ENCODE results near the gene PAQR8. TPM values are rescaled to one million over a fixed set of nuclear protein-coding genes. Genes with fewer than 3 reads are reported as not detected.

The PAQR8 gene, protein sequence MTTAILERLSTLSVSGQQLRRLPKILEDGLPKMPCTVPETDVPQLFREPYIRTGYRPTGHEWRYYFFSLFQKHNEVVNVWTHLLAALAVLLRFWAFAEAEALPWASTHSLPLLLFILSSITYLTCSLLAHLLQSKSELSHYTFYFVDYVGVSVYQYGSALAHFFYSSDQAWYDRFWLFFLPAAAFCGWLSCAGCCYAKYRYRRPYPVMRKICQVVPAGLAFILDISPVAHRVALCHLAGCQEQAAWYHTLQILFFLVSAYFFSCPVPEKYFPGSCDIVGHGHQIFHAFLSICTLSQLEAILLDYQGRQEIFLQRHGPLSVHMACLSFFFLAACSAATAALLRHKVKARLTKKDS
- total RNA-seq (10 to 100 TPM; 10.2 to 11.7 TPM), polyA plus RNA-seq (17.9 TPM)

DNA sequence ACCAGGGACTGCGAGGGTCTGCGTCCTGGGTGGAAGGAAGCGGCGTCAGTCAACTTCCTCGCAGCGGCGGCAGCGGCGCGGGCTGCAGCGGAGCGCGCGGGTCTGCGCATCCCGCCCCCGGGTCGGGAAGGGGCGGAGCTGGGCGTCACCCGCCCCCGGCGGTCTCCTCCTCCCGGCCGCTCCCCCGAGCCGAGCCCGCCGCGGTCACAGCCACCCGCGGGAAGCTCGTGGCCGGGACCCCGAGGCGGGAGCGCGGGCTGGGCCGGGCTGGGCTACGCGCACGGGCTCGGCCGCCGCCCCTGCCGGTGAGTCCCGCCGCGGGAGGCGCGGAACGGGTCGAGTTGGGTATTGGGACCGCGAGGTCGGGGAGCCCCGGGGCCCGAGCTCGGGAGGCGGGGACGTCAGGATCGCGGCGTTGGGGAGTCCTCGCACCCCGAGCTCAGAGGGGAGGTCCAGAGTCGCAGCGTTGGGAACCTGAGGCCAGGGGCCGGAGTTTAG, at the start of gene PAQR8:
Gene PAQR8, plus strand, starts transcription at position 207 of the 498 bp plus-strand sequence. CDS start 41,063 bp downstream, outside the sequence.
- ChIA-PET CTCF (interaction anchor here (0.8 to 4.4 kb wide), 20 partner anchors 10 to 98 kb away, joined by 3 to 57 read pairs (median 6); partner anchors contain the start of gene MCM3), POLR2A (interaction anchor here (0.7 to 4.1 kb wide), 14 partner anchors 9 to 214 kb away, joined by 3 to 48 read pairs (median 6); partner anchors contain the start of gene MCM3)
- peak; percentile 74 to 89 (median 84) for DNase-seq
- no peaks in the 10 kb centered on the region for H3K9me3 ChIP-seq (ENCODE audit: low read length)
- peak within 1 kb of the TSS; percentile 95 for H3K27ac ChIP-seq (ENCODE audit: low read depth, low read length)
- Mint-ChIP-seq H3K27ac (peak within 1 kb of the TSS; percentile 89 to 100 (median 96)), H3K4me1 (peaks cover 35 to 52% (median 50%) of the 10 kb centered on the region in 3 donors), H3K27me3 (no peaks in the 10 kb centered on the region), H3K9me3 (no peaks in the 10 kb centered on the region), H3K36me3 (peaks cover 0 to 27% (median 0%) of the 10 kb centered on the region in 3 donors), H3K4me3 (peak within 1 kb of the TSS; percentile 92 to 100 (median 99))
- H3K36me3 ChIP-seq (ENCODE audit: insufficient read depth, low read length), result no peaks in the 10 kb centered on the region
- peak within 1 kb of the TSS; percentile 94 for H3K4me3 ChIP-seq (ENCODE audit: low read length)
- no peaks in the 10 kb centered on the region for H3K27me3 ChIP-seq (ENCODE audit: insufficient read depth, low read length, poor library complexity, severe bottlenecking)
- H3K4me1 ChIP-seq (ENCODE audit: insufficient read depth, low read length), result peaks cover 35% of the 10 kb centered on the region

DNA sequence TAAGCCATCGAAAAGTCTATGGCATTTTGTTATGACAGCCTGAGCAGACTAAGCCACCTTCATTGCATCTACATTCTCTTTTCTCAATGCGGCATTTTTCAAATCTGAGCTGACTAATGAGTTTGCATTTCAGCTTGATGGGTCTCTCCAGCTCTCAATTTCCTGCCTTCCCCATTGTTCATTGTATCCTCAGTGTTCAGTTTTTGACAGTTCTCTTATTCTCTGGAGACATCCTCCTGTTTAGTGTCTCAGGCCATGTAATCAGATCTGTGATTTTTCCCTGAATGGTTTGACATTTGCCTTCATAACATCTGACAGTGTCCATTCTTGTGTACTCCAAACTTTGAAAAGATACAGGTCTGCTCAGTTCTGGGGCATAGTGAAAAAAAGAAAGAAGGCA, 49.5 kb upstream of the PAQR8 start:
- H3K27ac ChIP-seq (ENCODE audit: low read depth, low read length), result no peak overlapping the region
- H3K4me1 ChIP-seq (ENCODE audit: insufficient read depth, low read length), result peaks cover 38% of the 10 kb centered on the region
- H3K4me1 Mint-ChIP-seq, result peaks cover 23 to 37% (median 26%) of the 10 kb centered on the region in 3 donors
- H3K36me3 Mint-ChIP-seq, result peaks cover 0 to 3% (median 0%) of the 10 kb centered on the region in 3 donors
- H3K9me3 Mint-ChIP-seq, result no peaks in the 10 kb centered on the region
- no peaks in the 10 kb centered on the region for H3K36me3 ChIP-seq (ENCODE audit: insufficient read depth, low read length)
- CTCF ChIA-PET, result interaction anchor here (1.2 kb wide), 1 partner anchor 27 kb away, joined by 4 read pairs; no protein-coding TSS in a partner anchor
- no peaks in the 10 kb centered on the region for H3K27me3 ChIP-seq (ENCODE audit: insufficient read depth, low read length, poor library complexity, severe bottlenecking)
- H3K9me3 ChIP-seq (ENCODE audit: low read length), result no peaks in the 10 kb centered on the region
- no peaks in the 10 kb centered on the region for H3K27me3 Mint-ChIP-seq
- H3K27ac Mint-ChIP-seq, result peak overlapping the region in 1 of 8 donors; percentile 37
- DNase-seq, result no peak
- POLR2A ChIA-PET, result no interaction called here
- H3K4me3 ChIP-seq (ENCODE audit: low read length), result no peak overlapping the region
- H3K4me3 Mint-ChIP-seq, result no peak overlapping the region

DNA sequence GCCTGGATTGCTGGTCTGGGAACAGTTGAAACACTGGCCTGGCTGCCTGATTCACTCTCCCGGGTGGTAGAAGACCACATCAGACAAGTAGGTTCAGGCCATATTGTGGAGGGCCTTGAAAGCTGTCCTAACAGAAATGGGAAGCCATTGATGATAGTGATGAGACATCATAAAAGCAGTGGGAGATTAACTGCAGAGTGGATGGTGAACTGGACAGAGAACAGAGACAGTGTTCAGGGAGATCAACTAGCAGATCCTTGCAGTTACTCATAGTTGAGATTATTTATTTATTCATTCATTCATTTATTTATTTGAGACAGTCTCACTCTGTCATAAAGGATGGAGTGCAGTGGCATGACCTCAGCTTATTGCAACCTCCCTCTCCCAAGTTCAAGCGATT, 47.2 kb upstream of the PAQR8 start:
- Mint-ChIP-seq H3K27me3 (no peaks in the 10 kb centered on the region), H3K4me1 (peaks cover 13 to 31% (median 15%) of the 10 kb centered on the region in 3 donors), H3K9me3 (no peaks in the 10 kb centered on the region), H3K36me3 (no peaks in the 10 kb centered on the region), H3K27ac (peak overlapping the region in 2 of 8 donors; percentile 14 to 85), H3K4me3 (no peak overlapping the region)
- Histone ChIP-seq H3K4me1 (ENCODE audit: insufficient read depth, low read length) (peaks cover 26% of the 10 kb centered on the region), H3K4me3 (ENCODE audit: low read length) (no peak overlapping the region), H3K27me3 (ENCODE audit: insufficient read depth, low read length, poor library complexity, severe bottlenecking) (no peaks in the 10 kb centered on the region), H3K27ac (ENCODE audit: low read depth, low read length) (no peak overlapping the region), H3K9me3 (ENCODE audit: low read length) (no peaks in the 10 kb centered on the region), H3K36me3 (ENCODE audit: insufficient read depth, low read length) (no peaks in the 10 kb centered on the region)
- ChIA-PET POLR2A (interaction anchor here (0.7 kb wide), 1 partner anchor 93 kb away, joined by 3 read pairs; no protein-coding TSS in a partner anchor), CTCF (no interaction called here)
- no peak for DNase-seq

DNA sequence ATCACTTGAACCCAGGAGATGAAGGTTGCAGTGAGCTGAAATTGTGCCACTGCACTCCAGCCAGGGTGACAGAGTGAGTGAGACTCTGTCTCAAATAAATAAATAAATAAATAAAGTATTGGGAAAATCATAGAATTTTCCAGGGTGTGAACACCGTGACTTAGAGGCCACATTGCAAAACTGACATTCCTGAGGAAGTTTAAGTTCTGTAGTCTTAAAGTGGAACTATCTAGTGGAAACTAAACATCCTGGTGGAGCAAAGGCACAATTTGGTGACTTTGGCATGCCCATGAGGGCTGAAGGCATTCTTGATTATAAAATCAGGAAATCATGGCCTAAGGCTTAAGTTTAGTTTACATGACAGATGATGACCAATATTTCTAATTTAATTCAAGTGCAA, 44.7 kb upstream of the PAQR8 start:
- no peaks in the 10 kb centered on the region for H3K36me3 Mint-ChIP-seq
- Histone ChIP-seq H3K27me3 (ENCODE audit: insufficient read depth, low read length, poor library complexity, severe bottlenecking) (no peaks in the 10 kb centered on the region), H3K9me3 (ENCODE audit: low read length) (no peaks in the 10 kb centered on the region), H3K36me3 (ENCODE audit: insufficient read depth, low read length) (no peaks in the 10 kb centered on the region), H3K27ac (ENCODE audit: low read depth, low read length) (no peak overlapping the region), H3K4me1 (ENCODE audit: insufficient read depth, low read length) (peaks cover 13% of the 10 kb centered on the region), H3K4me3 (ENCODE audit: low read length) (no peak overlapping the region)
- no peak overlapping the region for H3K4me3 Mint-ChIP-seq
- H3K9me3 Mint-ChIP-seq, result no peaks in the 10 kb centered on the region
- no peak overlapping the region for H3K27ac Mint-ChIP-seq
- CTCF ChIA-PET, result no interaction called here
- no peaks in the 10 kb centered on the region for H3K27me3 Mint-ChIP-seq
- no peak for DNase-seq
- POLR2A ChIA-PET, result no interaction called here
- peaks cover 8 to 21% (median 10%) of the 10 kb centered on the region in 3 donors for H3K4me1 Mint-ChIP-seq

DNA sequence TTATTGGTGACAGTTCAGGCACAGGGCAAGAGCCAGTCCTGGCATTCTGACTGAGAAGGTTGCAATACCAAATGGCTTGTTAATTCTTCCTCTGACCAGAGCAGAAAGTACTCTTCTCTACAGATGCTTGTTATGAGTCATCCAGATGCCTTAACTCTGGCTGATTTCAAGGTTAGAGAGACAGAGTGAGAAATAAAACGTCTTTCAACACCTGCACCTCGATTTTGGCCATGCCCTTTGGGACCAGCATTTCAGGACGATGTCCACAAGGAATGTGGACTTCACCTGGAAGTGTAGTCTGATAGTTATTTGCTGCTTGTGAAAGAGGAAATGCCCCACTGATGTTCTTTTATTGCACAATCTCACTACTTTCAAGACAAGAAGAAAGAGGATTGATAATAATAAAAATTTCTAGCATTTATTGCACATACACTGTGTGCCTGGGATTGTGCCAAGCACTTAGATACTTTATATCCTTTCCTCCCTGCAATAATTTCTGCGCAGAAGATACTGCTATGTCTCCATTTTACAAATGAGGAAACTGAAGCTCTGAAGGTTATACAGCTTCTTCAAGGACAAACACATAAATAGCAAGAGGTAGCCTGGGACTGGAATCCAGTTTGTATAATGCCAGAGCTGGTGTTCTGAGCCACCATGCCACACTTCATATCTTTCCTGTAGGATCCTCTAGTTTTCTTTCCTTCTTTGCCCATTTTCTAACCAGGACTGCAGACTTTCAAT, 43.9 kb upstream of the PAQR8 start:
- DNase-seq, result no peak
- H3K4me3 ChIP-seq (ENCODE audit: low read length), result no peak overlapping the region
- no peaks in the 10 kb centered on the region for H3K9me3 Mint-ChIP-seq
- peak overlapping the region in 2 of 8 donors; percentile 67 to 74 for H3K27ac Mint-ChIP-seq
- H3K36me3 ChIP-seq (ENCODE audit: insufficient read depth, low read length), result no peaks in the 10 kb centered on the region
- H3K4me3 Mint-ChIP-seq, result no peak overlapping the region
- ChIA-PET POLR2A (no interaction called here), CTCF (no interaction called here)
- H3K27ac ChIP-seq (ENCODE audit: low read depth, low read length), result no peak overlapping the region
- no peaks in the 10 kb centered on the region for H3K27me3 ChIP-seq (ENCODE audit: insufficient read depth, low read length, poor library complexity, severe bottlenecking)
- no peaks in the 10 kb centered on the region for H3K27me3 Mint-ChIP-seq
- H3K4me1 Mint-ChIP-seq, result peaks cover 8 to 17% (median 10%) of the 10 kb centered on the region in 3 donors
- no peaks in the 10 kb centered on the region for H3K9me3 ChIP-seq (ENCODE audit: low read length)
- no peaks in the 10 kb centered on the region for H3K36me3 Mint-ChIP-seq
- H3K4me1 ChIP-seq (ENCODE audit: insufficient read depth, low read length), result peaks cover 13% of the 10 kb centered on the region

DNA sequence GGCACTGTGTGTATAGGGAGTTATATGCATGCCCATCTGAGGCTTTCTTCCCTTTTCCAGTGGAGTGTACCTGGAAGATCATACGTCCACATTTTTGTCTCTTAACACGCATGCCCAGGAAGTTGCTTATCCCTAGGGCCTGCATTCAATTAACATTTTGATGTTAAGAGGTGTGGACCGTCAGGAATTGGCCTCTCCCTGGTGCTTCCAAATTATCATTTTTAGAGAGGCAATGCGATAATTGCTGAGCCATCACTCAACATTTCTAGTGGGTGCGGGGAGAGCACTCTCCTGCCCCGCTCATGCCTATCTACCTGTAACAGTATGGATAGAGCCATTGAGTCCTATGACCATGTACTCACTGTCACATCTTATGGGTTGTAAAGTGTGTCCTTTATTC, 37.8 kb upstream of the PAQR8 start:
- Mint-ChIP-seq H3K36me3 (no peaks in the 10 kb centered on the region), H3K4me1 (peaks cover 0 to 3% (median 0%) of the 10 kb centered on the region in 3 donors), H3K4me3 (no peak overlapping the region), H3K27ac (no peak overlapping the region), H3K9me3 (no peaks in the 10 kb centered on the region), H3K27me3 (peaks cover 0 to 4% of the 10 kb centered on the region in 2 donors)
- H3K9me3 ChIP-seq (ENCODE audit: low read length), result no peaks in the 10 kb centered on the region
- no peaks in the 10 kb centered on the region for H3K27me3 ChIP-seq (ENCODE audit: insufficient read depth, low read length, poor library complexity, severe bottlenecking)
- H3K27ac ChIP-seq (ENCODE audit: low read depth, low read length), result no peak overlapping the region
- H3K4me3 ChIP-seq (ENCODE audit: low read length), result no peak overlapping the region
- H3K36me3 ChIP-seq (ENCODE audit: insufficient read depth, low read length), result no peaks in the 10 kb centered on the region
- no peak for DNase-seq
- POLR2A ChIA-PET, result no interaction called here
- CTCF ChIA-PET, result no interaction called here
- H3K4me1 ChIP-seq (ENCODE audit: insufficient read depth, low read length), result no peaks in the 10 kb centered on the region

DNA sequence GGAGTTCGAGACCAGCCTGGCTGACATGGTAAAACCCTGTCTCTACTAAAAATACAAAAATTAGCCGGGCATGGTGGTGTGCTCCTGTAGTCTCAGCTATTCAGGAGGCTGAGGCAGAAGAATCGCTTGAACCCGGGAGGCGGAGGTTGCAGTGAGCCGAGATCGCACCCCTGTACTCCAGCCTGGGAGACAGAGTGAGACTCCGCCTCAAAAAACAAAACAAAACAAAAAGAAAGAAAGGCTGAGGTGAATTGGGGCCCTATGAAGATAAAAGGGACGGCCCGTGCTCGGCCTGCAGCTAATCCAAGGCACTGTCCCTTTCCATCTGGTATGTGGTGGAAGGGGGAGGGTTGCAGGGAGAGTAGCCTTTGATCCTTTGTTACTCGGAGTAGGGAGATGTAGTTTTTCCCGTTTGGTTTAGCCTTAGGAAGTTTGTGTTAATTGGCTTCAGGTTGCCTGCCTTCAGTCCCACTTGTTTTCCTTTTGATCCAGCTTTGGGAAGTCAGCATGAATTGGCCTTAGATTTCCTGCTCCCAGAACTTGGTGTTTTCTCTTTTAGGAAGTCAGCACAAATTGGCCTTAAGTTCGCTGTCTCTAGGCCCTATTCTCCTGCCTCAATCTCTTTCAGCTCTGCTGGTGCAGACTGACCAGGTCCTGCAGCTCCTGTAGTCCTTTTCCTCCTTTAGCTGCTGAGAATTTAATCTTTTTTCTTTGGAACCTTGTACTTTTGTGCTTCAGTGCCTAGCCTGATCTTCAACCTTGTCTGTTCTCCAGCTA, 36.1 kb upstream of the PAQR8 start:
- peak overlapping the region in 1 of 8 donors; percentile 64 for H3K27ac Mint-ChIP-seq
- DNase-seq, result no peak
- no peaks in the 10 kb centered on the region for H3K9me3 Mint-ChIP-seq
- Histone ChIP-seq H3K4me3 (ENCODE audit: low read length) (no peak overlapping the region), H3K27me3 (ENCODE audit: insufficient read depth, low read length, poor library complexity, severe bottlenecking) (no peaks in the 10 kb centered on the region), H3K4me1 (ENCODE audit: insufficient read depth, low read length) (no peaks in the 10 kb centered on the region), H3K36me3 (ENCODE audit: insufficient read depth, low read length) (no peaks in the 10 kb centered on the region), H3K27ac (ENCODE audit: low read depth, low read length) (peak overlapping the region; percentile 29), H3K9me3 (ENCODE audit: low read length) (no peaks in the 10 kb centered on the region)
- H3K4me1 Mint-ChIP-seq, result peaks cover 0 to 2% (median 0%) of the 10 kb centered on the region in 3 donors
- POLR2A ChIA-PET, result interaction anchor here (0.6 kb wide), 1 partner anchor 31 kb away, joined by 3 read pairs; no protein-coding TSS in a partner anchor
- H3K4me3 Mint-ChIP-seq, result no peak overlapping the region
- no peaks in the 10 kb centered on the region for H3K36me3 Mint-ChIP-seq
- CTCF ChIA-PET, result interaction anchor here (0.7 to 1.2 kb wide), 3 partner anchors 12 to 62 kb away, joined by 3 read pairs; no protein-coding TSS in a partner anchor
- peaks cover 0 to 4% of the 10 kb centered on the region in 2 donors for H3K27me3 Mint-ChIP-seq

All from CD8-positive, alpha-beta memory T cell (primary cell).